DMS53 (cell line): Measurements from ENCODE around the gene MYH13.

Experiments used
- DNase-seq: peaks from one replicate; lab custom pipeline; 2025; lab: John Stamatoyannopoulos, UW

Gene MYH13

GRCh38 chr17:10372906-10373305 lies at the start of gene MYH13:
TSS of gene MYH13 (minus strand) at chr17:10373006. CDS start at chr17:10364530, 8,476 bp downstream.
- no peak for DNase-seq

- no peak for DNase-seq
These were observed 49.2 kb upstream of the MYH13 start, which contains the start of gene MYH8 for GRCh38 chr17:10421900-10422542. TSS of gene MYH8 (minus strand) at chr17:10421950. CDS start at chr17:10420227, 1,723 bp downstream.

- no peak for DNase-seq
These were observed 48.4 kb upstream of the MYH13 start for GRCh38 chr17:10421211-10421610.

- DNase-seq, result no peak
These were observed 48.0 kb upstream of the MYH13 start for GRCh38 chr17:10420811-10421210.

- DNase-seq, result no peak
These were observed 44.6 kb upstream of the MYH13 start for GRCh38 chr17:10417431-10417830.

- DNase-seq, result no peak
These were observed 42.4 kb upstream of the MYH13 start for GRCh38 chr17:10415161-10415560.

- no peak for DNase-seq
These were observed 30.8 kb upstream of the MYH13 start for GRCh38 chr17:10403589-10403988.

GRCh38 chr17:10398352-10398751 lies 25.5 kb upstream of the MYH13 start:
- no peak for DNase-seq

GRCh38 chr17:10396524-10397163 lies 23.8 kb upstream of the MYH13 start:
- no peak for DNase-seq

GRCh38 chr17:10394201-10394887 lies 21.5 kb upstream of the MYH13 start:
- no peak for DNase-seq

- no peak for DNase-seq
These were observed 20.1 kb upstream of the MYH13 start for GRCh38 chr17:10392880-10393279.

GRCh38 chr17:10385871-10386270 lies 13.1 kb upstream of the MYH13 start:
- DNase-seq, result no peak

GRCh38 chr17:10384175-10384574 lies 11.4 kb upstream of the MYH13 start:
- no peak for DNase-seq

GRCh38 chr17:10380631-10381408 lies 8.0 kb upstream of the MYH13 start:
- no peak for DNase-seq

- no peak for DNase-seq
These were observed 2.7 kb downstream of the MYH13 start for GRCh38 chr17:10370016-10370608.

- DNase-seq, result no peak
These were observed 3.6 kb downstream of the MYH13 start for GRCh38 chr17:10369239-10369638.

GRCh38 chr17:10368561-10368960 lies 4.2 kb downstream of the MYH13 start:
- no peak for DNase-seq

- no peak for DNase-seq
These were observed 12.2 kb downstream of the MYH13 start for GRCh38 chr17:10360578-10360977.

- DNase-seq, result peak; percentile 8
These were observed 15.0 kb downstream of the MYH13 start for GRCh38 chr17:10357768-10358167.

- DNase-seq, result no peak
These were observed 18.2 kb downstream of the MYH13 start for GRCh38 chr17:10354651-10355050.

- DNase-seq, result no peak
These were observed 19.9 kb downstream of the MYH13 start for GRCh38 chr17:10352893-10353292.

GRCh38 chr17:10349403-10349802 lies 23.4 kb downstream of the MYH13 start:
- no peak for DNase-seq
